A549 (cell line): ENCODE results near the gene CLSTN1. TPM values are rescaled to one million over a fixed set of nuclear protein-coding genes. Genes with fewer than 3 reads are reported as not detected.
A peak's percentile ranks its signal among the peaks of the same experiment; 100 is the strongest.

Experiments used
- ATAC-seq, 2 experiments: fragments of 200-7000 bp in 1 of 2; fragments of >200 bp in 1 of 2; cut with Nextera tagmentation in 1 of 2; cut with Tn5 transposase in 1 of 2; 3 replicates each; pipeline versions ENCODE4 v1.8.0 to v1.9.1; 2018 to 2020; ENCODE audit warnings: mild to moderate bottlenecking in 1 of 2, moderate library complexity in 1 of 2
- CTCF ChIA-PET: fragments of 300-600 bp; sonication (Branson Sonifier 250); formaldehyde crosslinking; extraction: SDS; loops from one replicate; lab custom pipeline; 2021; ENCODE audit warnings: antibody characterized with exemption, inconsistent platforms; lab: Yijun Ruan, JAX
- POLR2A ChIA-PET: fragments of 350-600 bp; formaldehyde crosslinking; extraction: SDS; loops from one replicate; lab custom pipeline; 2021; ENCODE audit warnings: antibody characterized with exemption, inconsistent platforms; lab: Yijun Ruan, JAX
- DNase-seq, 2 experiments: peaks; one replicate each; pipeline versions ENCODE4 v3.0.0 to v3.0.0-alpha.2; 2011 to 2016; ENCODE audit warnings: low read depth in 1 of 2, low spot score in 1 of 2
- FAIRE-seq: peaks from 2 replicates; lab custom pipeline; 2011; peaks lifted over from hg19 to GRCh38; lab: Jason Lieb, UNC
- H3K27ac ChIP-seq, 2 experiments: fragments of >200 bp; sonication (Bioruptor Twin); formaldehyde crosslinking; 3 replicates each; pipeline ENCODE4 v1.5.1; 2016 to 2017
- H3K4me1 ChIP-seq: fragments of >200 bp; sonication (Bioruptor Twin); formaldehyde crosslinking; 3 replicates; pipeline ENCODE4 v1.6.1; 2016
- H3K4me2 ChIP-seq: fragments of >200 bp; sonication (Bioruptor Twin); formaldehyde crosslinking; 3 replicates; pipeline ENCODE4 v1.6.1; 2016
- H3K4me3 ChIP-seq: fragments of >200 bp; sonication (Bioruptor Twin); formaldehyde crosslinking; 3 replicates; pipeline ENCODE4 v1.5.1; 2016
- H3K9me3 ChIP-seq: fragments of >200 bp; sonication (Bioruptor Twin); formaldehyde crosslinking; 3 replicates; pipeline ENCODE4 v1.6.1; 2016
- BHLHE40 ChIP-seq: IDR thresholded peaks from 2 replicates; pipeline ENCODE4 v1.6.1; 2012; ENCODE audit warnings: low read depth, low read length, inconsistent platforms
- CHD2 ChIP-seq: fragments of 150-350 bp; IDR thresholded peaks from 2 replicates; pipeline ENCODE4 v1.6.1; 2014; ENCODE audit warnings: low read length; ENCODE audit not compliant: partially characterized antibody
- CHD4 ChIP-seq: fragments of 200-600 bp; sonication (generic); IDR thresholded peaks from 2 replicates; pipeline ENCODE4 v1.6.1; 2016; ENCODE audit warnings: antibody characterized with exemption, mild to moderate bottlenecking, borderline replicate concordance
- E2F6 ChIP-seq: IDR thresholded peaks from 2 replicates; pipeline ENCODE4 v1.6.1; 2012; ENCODE audit warnings: low read depth, borderline replicate concordance
- ESRRA ChIP-seq: fragments of 150-350 bp; IDR thresholded peaks from 2 replicates; pipeline ENCODE4 v1.6.1; 2014; ENCODE audit warnings: mild to moderate bottlenecking, low read length, borderline replicate concordance
- HMGXB4 ChIP-seq: fragments of 250-450 bp; sonication (Bioruptor Pico); IDR thresholded peaks from 2 replicates; pipeline ENCODE4 v1.5.0; 2021; ENCODE audit warnings: mild to moderate bottlenecking, moderate library complexity, borderline replicate concordance
- HOXB13 ChIP-seq: fragments of 250-450 bp; sonication (Bioruptor Pico); IDR thresholded peaks from 2 replicates; pipeline ENCODE4 v1.5.0; 2020; ENCODE audit warnings: low read depth, mild to moderate bottlenecking, moderate library complexity
- JUNB ChIP-seq: fragments of >200 bp; sonication (Bioruptor Twin); formaldehyde crosslinking; IDR thresholded peaks from 2 replicates; pipeline ENCODE4 v1.6.1; 2016
- KDM5A ChIP-seq: fragments of 200-600 bp; sonication (generic); IDR thresholded peaks from 2 replicates; pipeline ENCODE4 v1.6.1; 2016; ENCODE audit warnings: antibody characterized with exemption, mild to moderate bottlenecking
- MYC ChIP-seq: IDR thresholded peaks from 2 replicates; pipeline ENCODE4 v1.6.1; 2012; ENCODE audit warnings: mild to moderate bottlenecking, inconsistent platforms, low read length, improper control_type of control experiment, borderline replicate concordance
- NPAS2 ChIP-seq: fragments of 250-450 bp; sonication (Bioruptor Pico); IDR thresholded peaks from 2 replicates; pipeline ENCODE4 v1.8.0; 2022; ENCODE audit warnings: mild to moderate bottlenecking, moderate library complexity, borderline replicate concordance
- NR3C1 ChIP-seq: fragments of >200 bp; sonication (Bioruptor Twin); formaldehyde crosslinking; IDR thresholded peaks from 3 replicates; pipeline ENCODE4 v1.6.1; 2017
- RARB ChIP-seq: fragments of 250-450 bp; sonication (Bioruptor Pico); IDR thresholded peaks from 2 replicates; pipeline ENCODE4 v1.8.0; 2021; ENCODE audit warnings: mild to moderate bottlenecking, moderate library complexity
- RNF2 ChIP-seq: fragments of 200-600 bp; sonication (generic); IDR thresholded peaks from 2 replicates; pipeline ENCODE4 v1.6.1; 2016; ENCODE audit warnings: low read depth, mild to moderate bottlenecking, antibody characterized with exemption, moderate library complexity, borderline replicate concordance
- SREBF2 ChIP-seq: fragments of 450-650 bp; IDR thresholded peaks from 2 replicates; pipeline ENCODE4 v1.6.1; 2014; ENCODE audit warnings: mild to moderate bottlenecking, moderate library complexity
- ZC3H11A ChIP-seq: fragments of 450-650 bp; IDR thresholded peaks from 2 replicates; pipeline ENCODE4 v1.6.1; 2014; ENCODE audit warnings: antibody characterized with exemption, mild to moderate bottlenecking
- ZFP36 ChIP-seq: fragments of 450-650 bp; IDR thresholded peaks from 2 replicates; pipeline ENCODE4 v1.6.1; 2014; ENCODE audit warnings: borderline replicate concordance; ENCODE audit not compliant: partially characterized antibody
- ZNF302 ChIP-seq: fragments of 250-450 bp; sonication (Bioruptor Pico); IDR thresholded peaks from 2 replicates; pipeline ENCODE4 v1.9.0; 2021; ENCODE audit warnings: inconsistent platforms, mild to moderate bottlenecking, moderate library complexity
- WGBS: methylation state at CpG from one replicate; pipeline ENCODE4 v1.1.6; 2017; ENCODE audit errors: missing lambda C conversion rate; 5-methylcytosine and 5-hydroxymethylcytosine counted together
- polyA plus RNA-seq, 4 experiments: library from polyadenylated mRNA; depleted of rRNA in 3 of 4; stranded (reverse); fragments of >200 nt; fragmentation: RNase III in 1 of 4; extraction: RNeasy Plus Mini Kit Qiagen cat#74134 plus additional on column Dnase treatment in 1 of 4; gene quantifications; 2 replicates in 3 of 4; 3 replicates in 1 of 4; pipeline ENCODE4 v1.2.3, GENCODE V29; 2011 to 2017
- TF ChIP-seq, protein P1 (sequence below): fragments of >200 bp; sonication (Bioruptor Twin); formaldehyde crosslinking; IDR thresholded peaks from 3 replicates; pipeline ENCODE4 v1.6.1; 2016
- TF ChIP-seq, protein P2 (sequence below): fragments of 250-450 bp; sonication (Bioruptor Pico); IDR thresholded peaks from 2 replicates; pipeline ENCODE4 v1.5.0; 2020; ENCODE audit warnings: low read depth, mild to moderate bottlenecking, moderate library complexity

Gene CLSTN1
- polyA plus RNA-seq, 2 of the 4 experiments (the other 2 are of a cell fraction): 27.3 to 56.1 TPM

- TF ChIP-seq, protein P1, sequence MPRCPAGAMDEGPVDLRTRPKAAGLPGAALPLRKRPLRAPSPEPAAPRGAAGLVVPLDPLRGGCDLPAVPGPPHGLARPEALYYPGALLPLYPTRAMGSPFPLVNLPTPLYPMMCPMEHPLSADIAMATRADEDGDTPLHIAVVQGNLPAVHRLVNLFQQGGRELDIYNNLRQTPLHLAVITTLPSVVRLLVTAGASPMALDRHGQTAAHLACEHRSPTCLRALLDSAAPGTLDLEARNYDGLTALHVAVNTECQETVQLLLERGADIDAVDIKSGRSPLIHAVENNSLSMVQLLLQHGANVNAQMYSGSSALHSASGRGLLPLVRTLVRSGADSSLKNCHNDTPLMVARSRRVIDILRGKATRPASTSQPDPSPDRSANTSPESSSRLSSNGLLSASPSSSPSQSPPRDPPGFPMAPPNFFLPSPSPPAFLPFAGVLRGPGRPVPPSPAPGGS: no peak
- TF ChIP-seq RARB (CRISPR knock-in tag) (no peak), NPAS2 (CRISPR knock-in tag) (no peak)
Observed at GRCh38 chr1:9817734-9818133, 6.0 kb downstream of the CLSTN1 start (continued).

GRCh38 chr1:9816199-9816598 lies 7.6 kb downstream of the CLSTN1 start:
- FAIRE-seq: no peak
- H3K27ac ChIP-seq: no peak overlapping the region
- peak overlapping the region; percentile 26; the same call in 1 of the 3 replicates for H3K4me2 ChIP-seq
- TF ChIP-seq ESRRA (no peak), MYC (no peak), NPAS2 (CRISPR knock-in tag) (no peak), JUNB (no peak), CHD2 (no peak), ZC3H11A (no peak), HOXB13 (CRISPR knock-in tag) (no peak), SREBF2 (no peak), KDM5A (no peak), HMGXB4 (no peak)
- TF ChIP-seq, all 56 proteins: peak for 0
- POLR2A ChIA-PET: no interaction called here
- ATAC-seq (no peak), DNase-seq (no peak)
- 79% methylated on average over 1 of the region's 1 CpG for WGBS
- no peak overlapping the region for H3K4me3 ChIP-seq
- CTCF ChIA-PET: interaction anchor here (1.0 to 1.6 kb wide), 3 partner anchors 10 to 32 kb away, joined by 3 to 5 read pairs (median 4); no protein-coding TSS in a partner anchor
- H3K9me3 ChIP-seq: no peaks in the 10 kb centered on the region
- peaks cover 44% of the 10 kb centered on the region for H3K4me1 ChIP-seq

- FAIRE-seq: no peak
- peak overlapping the region; percentile 27; the same call in 1 of the 3 replicates for H3K4me2 ChIP-seq
- TF ChIP-seq RARB (CRISPR knock-in tag) (no peak), ZFP36 (no peak), HMGXB4 (no peak), RNF2 (no peak), NR3C1 (no peak), E2F6 (no peak), BHLHE40 (no peak), NPAS2 (CRISPR knock-in tag) (no peak), SREBF2 (no peak), CHD4 (no peak), ZNF302 (no peak), KDM5A (no peak)
- TF ChIP-seq, protein P2, sequence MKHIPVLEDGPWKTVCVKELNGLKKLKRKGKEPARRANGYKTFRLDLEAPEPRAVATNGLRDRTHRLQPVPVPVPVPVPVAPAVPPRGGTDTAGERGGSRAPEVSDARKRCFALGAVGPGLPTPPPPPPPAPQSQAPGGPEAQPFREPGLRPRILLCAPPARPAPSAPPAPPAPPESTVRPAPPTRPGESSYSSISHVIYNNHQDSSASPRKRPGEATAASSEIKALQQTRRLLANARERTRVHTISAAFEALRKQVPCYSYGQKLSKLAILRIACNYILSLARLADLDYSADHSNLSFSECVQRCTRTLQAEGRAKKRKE (CRISPR knock-in tag): no peak
- H3K27ac ChIP-seq: peak overlapping the region in 1 of 2 experiments; percentile 28; a peak in 1 of 6 replicates
- POLR2A ChIA-PET: no interaction called here
- CTCF ChIA-PET: interaction anchor here (0.9 to 1.6 kb wide), 2 partner anchors 11 to 30 kb away, joined by 3 to 4 read pairs; no protein-coding TSS in a partner anchor
- no peaks in the 10 kb centered on the region for H3K9me3 ChIP-seq
- no peak for ATAC-seq
- H3K4me1 ChIP-seq: peaks cover 36% of the 10 kb centered on the region
- no peak for DNase-seq
- WGBS: 78% methylated on average over 2 of the region's 2 CpGs
- H3K4me3 ChIP-seq: no peak overlapping the region
Observed at GRCh38 chr1:9815150-9815549, 8.6 kb downstream of the CLSTN1 start.
